GM23248 (cell line): ENCODE measurements around the gene ARID5B. TPM values are rescaled to one million over a fixed set of nuclear protein-coding genes. Genes with fewer than 3 reads are reported as not detected.
A peak's percentile ranks its signal among the peaks of the same experiment; 100 is the strongest.

Source experiments
- DNase-seq: peaks from one replicate; pipeline ENCODE4 v3.0.0-alpha.2; 2015
- H2AFZ ChIP-seq: fragments of 200-600 bp; sonication (generic); 2 replicates; pipeline ENCODE4 v1.6.1; 2016; ENCODE audit warnings: antibody characterized with exemption
- H3F3A ChIP-seq: fragments of 200-600 bp; sonication (generic); 2 replicates; pipeline ENCODE4 v1.6.1; 2016; ENCODE audit warnings: mild to moderate bottlenecking, antibody characterized with exemption, mixed run types; ENCODE audit not compliant: insufficient read depth
- H3K27ac ChIP-seq: fragments of 200-600 bp; sonication (generic); 2 replicates; pipeline ENCODE4 v1.5.1; 2016; ENCODE audit warnings: mild to moderate bottlenecking
- H3K27me3 ChIP-seq: fragments of 200-600 bp; sonication (generic); replicated peaks from 2 replicates; pipeline ENCODE4 v1.6.1; 2016; ENCODE audit warnings: mild to moderate bottlenecking; ENCODE audit not compliant: insufficient read depth
- H3K36me3 ChIP-seq: fragments of 200-600 bp; sonication (generic); 2 replicates; pipeline ENCODE4 v1.6.1; 2016; ENCODE audit warnings: low read depth, mild to moderate bottlenecking
- H3K4me1 ChIP-seq: fragments of 200-600 bp; sonication (generic); 2 replicates; pipeline ENCODE4 v1.6.1; 2016; ENCODE audit warnings: mild to moderate bottlenecking; ENCODE audit not compliant: insufficient read depth
- H3K4me2 ChIP-seq: fragments of 200-600 bp; sonication (generic); one replicate; pipeline ENCODE4 v1.6.1; 2016; ENCODE audit warnings: mild to moderate bottlenecking; ENCODE audit not compliant: unreplicated experiment
- H3K4me3 ChIP-seq: fragments of 200-600 bp; sonication (generic); 2 replicates; pipeline ENCODE4 v1.5.1; 2016; ENCODE audit warnings: mild to moderate bottlenecking
- H3K79me2 ChIP-seq: fragments of 200-600 bp; sonication (generic); 2 replicates; pipeline ENCODE4 v1.6.1; 2016; ENCODE audit warnings: mild to moderate bottlenecking; ENCODE audit not compliant: insufficient read depth
- H3K9ac ChIP-seq: fragments of 200-600 bp; sonication (generic); 2 replicates; pipeline ENCODE4 v1.6.1; 2016; ENCODE audit warnings: mild to moderate bottlenecking
- H3K9me2 ChIP-seq: fragments of 200-600 bp; sonication (generic); 2 replicates; pipeline ENCODE4 v1.6.1; 2016; ENCODE audit warnings: mixed run types, mild to moderate bottlenecking, moderate library complexity; ENCODE audit not compliant: insufficient read depth
- H3K9me3 ChIP-seq: fragments of 200-600 bp; sonication (generic); one replicate; pipeline ENCODE4 v1.6.1; 2017; ENCODE audit warnings: low read depth
- H4K20me1 ChIP-seq: fragments of 200-600 bp; sonication (generic); 2 replicates; pipeline ENCODE4 v1.6.0; 2016; ENCODE audit not compliant: insufficient read depth
- EZH2 ChIP-seq: fragments of 200-600 bp; sonication (generic); IDR thresholded peaks from 2 replicates; pipeline ENCODE4 v1.6.1; 2018; ENCODE audit warnings: antibody characterized with exemption, mild to moderate bottlenecking; ENCODE audit not compliant: insufficient read depth, poor library complexity, severe bottlenecking
- EZH2phosphoT487 ChIP-seq: fragments of 200-600 bp; sonication (generic); IDR thresholded peaks from 2 replicates; pipeline ENCODE4 v1.6.1; 2018; ENCODE audit warnings: antibody characterized with exemption, moderate library complexity, mild to moderate bottlenecking, low read depth; ENCODE audit not compliant: insufficient read depth
- WGBS, 2 experiments: methylation state at CpG; one replicate each; pipeline ENCODE4 v1.1.6; 2015 to 2017; ENCODE audit warnings: low lambda C conversion rate in 2 of 2, low coverage in 1 of 2; ENCODE audit errors: missing lambda C conversion rate in 2 of 2; 5-methylcytosine and 5-hydroxymethylcytosine counted together
- in situ Hi-C: fragments of 300-500 bp; cut with MboI; formaldehyde crosslinking; loops from 2 replicates; pipeline ENCODE4 v1.15.0; 2020
- polyA plus RNA-seq: library from polyadenylated mRNA; unstranded; fragments of >200 nt; fragmentation: Nextera tagmentation; extraction: Ambion mirVana; gene quantifications from 2 replicates; pipeline ENCODE4 v1.2.1, GENCODE V29; 2016
- total RNA-seq: library from RNA; depleted of rRNA; stranded (reverse); fragments of >200 nt; shearing (Covaris generic); gene quantifications from 2 replicates; pipeline ENCODE4 v1.2.3, GENCODE V29; 2014

The ARID5B gene
- total and polyA plus RNA-seq, 2 experiments from 2014 or later = 56.7 to 78.8 TPM

- Histone ChIP-seq H3K4me2 (no peak overlapping the region), H3K4me1 (peaks cover 17% of the 10 kb centered on the region), H2AFZ (no peak overlapping the region), H3K4me3 (no peak overlapping the region), H4K20me1 (no peaks in the 10 kb centered on the region), H3K27ac (no peak overlapping the region), H3K9me2 (no peaks in the 10 kb centered on the region), H3K9me3 (no peaks in the 10 kb centered on the region), H3K36me3 (no peaks in the 10 kb centered on the region), H3F3A (no peaks in the 10 kb centered on the region), H3K79me2 (no peaks in the 10 kb centered on the region), H3K9ac (no peak overlapping the region), H3K27me3 (no peaks in the 10 kb centered on the region)
- in situ Hi-C loops = no loop called here
- TF ChIP-seq EZH2 (no peak), EZH2phosphoT487 (no peak)
- DNase-seq = no peak
These were observed 13.7 kb upstream of the ARID5B start for GRCh38 chr10:61887772-61888171.

DNA sequence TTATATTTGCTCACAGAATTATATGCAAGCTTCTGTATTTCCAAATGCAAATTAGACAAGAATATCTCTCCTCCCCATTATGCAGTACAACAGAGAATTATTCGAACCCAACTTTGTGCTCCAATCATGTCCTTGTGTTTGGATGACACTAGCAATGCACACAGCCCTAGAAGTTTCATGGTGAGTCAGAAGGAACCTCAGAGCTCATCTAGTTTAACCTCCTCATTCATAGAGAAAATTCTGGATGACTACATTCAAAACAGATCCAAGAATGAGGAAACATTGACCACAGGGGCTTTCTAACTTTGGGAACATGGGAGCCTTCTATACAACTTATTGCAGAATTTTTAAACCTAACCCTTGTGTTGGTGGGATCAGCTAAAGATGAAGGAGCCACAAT, 12.8 kb upstream of the ARID5B start:
- H3K36me3 ChIP-seq = no peaks in the 10 kb centered on the region
- 90 to 100% methylated on average over 1 of the region's 1 CpG for WGBS, 2 experiments
- H3K79me2 ChIP-seq = no peaks in the 10 kb centered on the region
- no peak overlapping the region for H3K9ac ChIP-seq
- in situ Hi-C loops = no loop called here
- H4K20me1 ChIP-seq = no peaks in the 10 kb centered on the region
- TF ChIP-seq EZH2 (no peak), EZH2phosphoT487 (no peak)
- no peak overlapping the region for H3K4me3 ChIP-seq
- H3F3A ChIP-seq = no peaks in the 10 kb centered on the region
- no peaks in the 10 kb centered on the region for H3K27me3 ChIP-seq
- H3K4me2 ChIP-seq = no peak overlapping the region
- peaks cover 17% of the 10 kb centered on the region; the same call in 1 of the 2 replicates for H3K4me1 ChIP-seq
- H3K27ac ChIP-seq = no peak overlapping the region
- no peaks in the 10 kb centered on the region for H3K9me2 ChIP-seq
- H2AFZ ChIP-seq = no peak overlapping the region
- no peaks in the 10 kb centered on the region for H3K9me3 ChIP-seq
- DNase-seq = peak; percentile 65

DNA sequence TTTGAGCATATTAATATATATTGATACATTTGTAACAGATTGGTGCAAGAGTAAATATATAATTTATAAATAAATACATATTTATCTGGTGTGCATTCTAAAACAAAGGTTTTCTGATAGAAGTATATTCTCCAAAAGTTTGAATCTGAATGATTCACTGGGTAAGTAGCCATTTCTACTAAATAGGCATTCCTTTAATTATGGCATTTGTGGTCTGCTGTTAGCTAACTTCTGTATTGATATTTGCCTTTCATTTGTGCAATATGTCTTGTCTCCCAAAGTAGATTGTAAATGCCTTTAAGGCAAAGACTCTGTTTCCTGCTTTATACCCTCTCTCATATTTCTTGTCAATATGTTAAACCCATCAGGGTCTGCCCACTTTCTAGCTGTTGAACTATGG, 11.1 kb upstream of the ARID5B start:
- no peaks in the 10 kb centered on the region for H3K9me2 ChIP-seq
- no peak overlapping the region for H3K9ac ChIP-seq
- no peaks in the 10 kb centered on the region for H3F3A ChIP-seq
- no peaks in the 10 kb centered on the region for H4K20me1 ChIP-seq
- H3K79me2 ChIP-seq = no peaks in the 10 kb centered on the region
- no peaks in the 10 kb centered on the region for H3K9me3 ChIP-seq
- no peak overlapping the region for H3K4me3 ChIP-seq
- H2AFZ ChIP-seq = no peak overlapping the region
- H3K36me3 ChIP-seq = no peaks in the 10 kb centered on the region
- H3K27ac ChIP-seq = no peak overlapping the region
- H3K27me3 ChIP-seq = no peaks in the 10 kb centered on the region
- TF ChIP-seq EZH2phosphoT487 = no peak
- no peak for TF ChIP-seq EZH2
- in situ Hi-C loops = no loop called here
- no peak overlapping the region for H3K4me2 ChIP-seq
- DNase-seq = peak; percentile 43
- H3K4me1 ChIP-seq = peaks cover 17% of the 10 kb centered on the region; the same call in 1 of the 2 replicates

DNA sequence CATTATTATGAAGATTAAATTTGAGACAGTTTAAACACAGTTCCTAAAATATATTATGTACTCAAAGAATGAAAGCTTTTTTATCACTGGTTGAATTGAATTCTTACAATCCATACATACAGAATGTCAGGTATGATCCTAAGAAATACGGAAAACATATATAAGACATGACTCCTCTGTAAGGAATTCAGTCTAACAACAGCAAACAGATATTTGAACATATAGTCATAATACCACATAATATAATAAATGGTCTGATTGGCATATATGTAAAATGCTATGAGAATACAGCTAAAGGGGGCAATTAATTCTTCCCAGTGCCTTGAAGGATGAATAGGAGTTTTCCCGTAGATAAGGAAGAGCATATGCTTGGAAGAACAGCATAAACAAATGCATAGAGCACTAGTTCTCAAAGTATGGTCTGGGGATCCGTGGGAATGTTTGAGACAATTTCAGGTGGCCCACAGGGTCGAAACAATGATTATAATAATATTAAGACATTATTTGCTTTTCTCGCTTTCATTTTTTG, 10.6 kb upstream of the ARID5B start:
- H2AFZ ChIP-seq = no peak overlapping the region
- no peaks in the 10 kb centered on the region for H3K9me2 ChIP-seq
- 83 to 86% methylated on average over 5 of the region's 5 CpGs for WGBS, 2 experiments
- no peak overlapping the region for H3K4me2 ChIP-seq
- no peak for DNase-seq
- H4K20me1 ChIP-seq = no peaks in the 10 kb centered on the region
- peaks cover 17% of the 10 kb centered on the region; the same call in 1 of the 2 replicates for H3K4me1 ChIP-seq
- TF ChIP-seq EZH2 (no peak), EZH2phosphoT487 (no peak)
- H3K27ac ChIP-seq = no peak overlapping the region
- no peak overlapping the region for H3K9ac ChIP-seq
- in situ Hi-C loops = no loop called here
- no peaks in the 10 kb centered on the region for H3K36me3 ChIP-seq
- H3F3A ChIP-seq = no peaks in the 10 kb centered on the region
- no peak overlapping the region for H3K4me3 ChIP-seq
- no peaks in the 10 kb centered on the region for H3K9me3 ChIP-seq
- H3K79me2 ChIP-seq = no peaks in the 10 kb centered on the region
- H3K27me3 ChIP-seq = no peaks in the 10 kb centered on the region
